Measurements from ENCODE around the gene STMN1.
A peak's percentile ranks its signal among the peaks of the same experiment; 100 is the strongest.
"Not testable (repeated sequence)": the region's sequence is repeated elsewhere in the genome, so short reads cannot be mapped to it uniquely, and the experiment has no call there.

The STMN1 gene

DNA sequence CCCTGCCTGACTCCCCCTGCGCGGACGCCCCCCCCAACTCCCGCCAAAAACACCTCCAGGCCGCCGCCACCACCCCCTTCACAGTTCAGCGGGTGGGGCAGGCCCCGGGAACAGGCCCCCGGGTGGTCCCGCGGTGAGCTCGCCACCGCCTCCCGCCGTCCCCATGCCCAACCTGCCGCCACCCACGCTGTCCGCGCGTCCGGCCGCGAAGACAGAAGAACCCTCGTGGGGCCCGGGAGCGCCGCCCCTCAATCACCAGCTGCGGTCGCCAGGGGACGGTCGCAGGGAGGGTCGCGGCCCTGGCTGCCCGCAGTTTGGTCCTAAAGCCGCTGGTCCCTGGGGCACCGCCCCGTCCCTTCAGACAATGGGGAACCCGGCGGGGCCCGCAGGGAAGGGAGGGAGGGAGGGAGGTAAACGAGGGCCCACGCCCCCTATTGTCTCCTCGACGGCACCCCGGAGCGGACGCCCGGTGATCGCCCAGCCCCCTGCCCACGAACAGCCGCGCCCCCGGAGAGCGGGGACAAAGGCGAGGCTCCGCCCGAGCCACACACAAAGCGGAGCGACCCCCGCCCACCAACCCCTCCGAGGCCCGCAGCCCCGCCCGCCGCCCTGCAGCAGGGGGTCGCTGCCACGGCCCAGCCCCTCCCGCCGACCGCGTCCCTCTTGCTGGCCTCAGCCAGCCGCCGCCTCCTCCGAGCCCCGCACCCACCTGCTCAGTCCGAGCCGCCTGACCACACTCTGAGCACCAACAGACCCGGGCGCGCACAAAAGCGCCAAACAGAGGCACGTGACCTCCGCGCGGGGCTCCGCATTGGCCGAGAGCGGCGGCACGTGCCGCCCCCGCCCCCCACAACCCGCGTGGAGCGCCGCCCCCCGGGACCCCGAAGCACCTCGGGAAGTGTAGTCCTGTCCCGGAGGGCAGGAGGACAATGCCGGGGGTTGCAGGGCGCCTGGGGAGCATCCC, at the start of gene STMN1:
TSS of gene STMN1 (minus strand) at position 740 of the 964 bp plus-strand sequence. CDS start 1,743 bp downstream, outside the sequence.
- peak; percentile 87 to 88 for DNase-seq (ENCODE audit: low read depth in 2 of 2)

- DNase-seq (ENCODE audit: low read depth in 2 of 2) = no peak
Observed at GRCh38 chr1:25955553-25955952, 49.3 kb upstream of the STMN1 start.

DNA sequence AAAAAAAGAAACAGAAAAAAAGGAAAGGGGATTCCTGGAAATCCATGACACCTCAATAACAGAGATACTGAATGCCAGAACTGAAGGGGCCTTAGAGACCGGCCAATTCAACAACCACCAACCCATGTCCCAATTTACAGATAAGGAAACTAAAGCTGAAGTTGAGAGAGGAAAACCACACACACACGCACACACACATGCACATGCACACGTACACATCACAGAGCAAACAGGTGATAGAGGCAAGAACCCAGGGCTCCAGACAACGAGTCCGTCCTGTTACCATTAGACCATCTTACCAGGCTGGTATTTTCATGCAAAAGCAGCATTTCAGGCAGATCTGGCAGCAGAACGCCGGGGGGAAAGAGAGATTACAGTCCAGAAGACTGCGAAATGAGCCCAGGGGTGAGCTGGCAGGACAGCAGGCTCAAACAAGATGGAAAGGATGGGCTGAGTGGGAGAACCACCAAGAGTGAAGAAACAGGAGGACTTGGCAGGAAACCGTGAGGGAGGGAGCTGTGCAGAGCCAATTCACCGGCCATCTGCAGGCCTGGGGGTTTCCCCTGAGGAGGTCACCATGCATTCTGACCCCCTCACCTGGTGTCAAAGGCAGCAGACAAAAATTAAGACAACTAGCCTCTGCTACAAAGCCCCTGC, 48.2 kb upstream of the STMN1 start:
- DNase-seq (ENCODE audit: low read depth in 2 of 2) = no peak

DNA sequence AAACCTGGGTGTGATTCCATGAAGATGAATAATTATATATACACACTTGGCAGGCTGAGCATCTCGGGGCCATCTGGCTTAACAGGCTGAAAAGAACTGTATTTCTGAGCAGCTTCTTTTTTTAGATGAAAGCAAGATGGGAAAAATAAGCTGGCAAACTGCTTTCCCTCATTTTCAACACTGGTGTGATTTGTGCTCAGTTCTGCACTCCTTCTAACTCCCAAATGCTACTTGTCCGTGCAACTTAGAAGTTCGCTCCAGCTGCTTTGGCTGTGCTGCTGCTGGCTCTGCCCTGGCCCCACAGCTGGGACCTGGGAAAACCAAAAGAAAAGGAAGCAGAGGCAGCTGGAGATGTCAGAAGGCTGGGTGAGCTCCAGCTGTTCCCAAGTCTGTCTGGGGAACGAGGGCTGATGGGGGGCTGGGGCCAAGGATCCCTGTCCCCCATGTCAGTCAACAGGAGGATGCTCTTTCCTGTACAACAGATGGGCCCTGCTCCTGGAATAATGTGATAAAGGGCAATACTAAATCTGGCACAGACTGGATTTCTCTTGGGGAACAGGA, 46.7 kb upstream of the STMN1 start:
- no peak for DNase-seq (ENCODE audit: low read depth in 2 of 2)

GRCh38 chr1:25948641-25949040, 42.4 kb upstream of the STMN1 start:
- no peak for DNase-seq (ENCODE audit: low read depth in 2 of 2)

DNA sequence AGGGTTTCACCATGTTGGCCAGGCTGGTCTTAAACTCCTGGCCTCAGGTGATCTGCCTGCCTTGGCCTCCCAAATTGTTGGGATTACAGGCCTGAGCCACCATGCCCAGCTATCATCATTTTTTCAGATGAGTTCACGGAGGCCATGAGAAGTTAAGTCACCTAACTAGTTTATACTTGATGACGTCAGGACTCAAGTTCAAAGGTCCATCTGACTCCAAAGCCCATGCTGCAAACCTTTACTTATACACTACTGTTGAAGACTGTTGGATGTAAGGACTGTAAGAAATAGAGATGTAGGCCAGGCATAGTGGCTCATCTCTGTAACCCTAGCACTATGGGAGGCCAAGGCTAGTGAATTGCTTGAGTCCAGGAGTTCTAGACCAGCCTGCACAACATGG, 40.8 kb upstream of the STMN1 start:
- no peak for DNase-seq (ENCODE audit: low read depth in 2 of 2)

DNA sequence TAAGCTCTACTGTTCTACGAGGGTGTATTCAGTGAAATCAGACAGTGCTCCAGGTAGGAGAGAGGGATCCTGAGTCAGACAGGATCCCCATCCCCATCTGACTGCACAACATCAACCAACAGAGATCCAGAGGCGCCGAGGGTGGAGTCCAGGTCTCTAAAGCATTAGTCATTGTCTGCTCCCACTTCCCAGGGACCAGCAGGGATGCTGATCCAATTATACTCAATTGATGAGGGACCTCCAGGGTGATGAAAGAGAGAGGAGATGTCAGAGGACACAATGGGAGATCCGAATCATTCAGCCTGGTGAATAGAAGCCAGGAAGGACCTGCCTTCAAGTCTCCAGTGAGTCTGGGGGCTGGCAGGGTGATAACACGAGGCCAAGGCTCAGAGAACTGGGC, 39.5 kb upstream of the STMN1 start:
- no peak for DNase-seq (ENCODE audit: low read depth in 2 of 2)

- DNase-seq (ENCODE audit: low read depth in 2 of 2) = no peak
Observed at GRCh38 chr1:25944986-25945385, 38.8 kb upstream of the STMN1 start.

DNA sequence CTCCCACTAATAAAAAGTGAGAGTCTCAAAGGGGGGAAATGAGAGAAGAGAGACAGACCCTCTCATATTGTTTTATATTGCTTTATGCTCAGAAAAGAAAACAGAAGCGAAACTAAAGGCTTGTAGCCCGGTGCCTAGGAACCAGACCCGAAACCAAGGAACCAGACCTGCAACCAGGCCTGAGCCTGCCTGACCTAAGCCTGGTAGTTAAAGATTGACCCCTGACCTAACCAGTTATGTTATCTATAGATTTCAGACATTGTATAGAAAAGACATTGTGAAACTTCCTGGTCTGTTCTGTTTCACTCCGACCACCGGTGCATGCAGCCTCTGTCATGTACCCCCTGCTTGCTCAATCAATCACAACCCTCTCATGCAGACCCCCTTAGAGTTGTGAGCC, 37.3 kb upstream of the STMN1 start:
- DNase-seq (ENCODE audit: low read depth in 2 of 2) = not testable (repeated sequence)

DNA sequence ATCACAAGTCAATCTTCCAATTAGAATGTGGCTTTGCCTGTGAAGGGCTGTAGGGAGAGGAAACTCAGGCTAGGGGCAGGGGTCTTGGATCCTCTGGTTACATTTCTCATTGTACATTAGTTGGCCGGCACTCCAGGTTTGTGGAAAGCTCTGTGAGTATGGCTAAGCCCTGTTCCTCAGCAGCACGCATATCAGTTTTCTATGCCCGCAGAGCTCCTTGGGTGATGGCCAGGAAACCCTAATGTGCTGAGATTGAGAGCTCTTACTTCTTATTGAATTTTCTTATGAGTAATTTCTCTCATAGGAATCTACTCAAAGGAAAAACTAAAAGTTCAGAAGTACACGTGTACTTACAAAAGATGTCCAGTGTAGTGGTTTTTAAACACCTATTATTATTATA, 30.7 kb upstream of the STMN1 start:
- no peak for DNase-seq (ENCODE audit: low read depth in 2 of 2)

GRCh38 chr1:25933479-25934365, 27.5 kb upstream of the STMN1 start:
- no peak for DNase-seq (ENCODE audit: low read depth in 2 of 2)

GRCh38 chr1:25932811-25933400, 26.7 kb upstream of the STMN1 start:
- DNase-seq (ENCODE audit: low read depth in 2 of 2) = not testable (repeated sequence)

DNA sequence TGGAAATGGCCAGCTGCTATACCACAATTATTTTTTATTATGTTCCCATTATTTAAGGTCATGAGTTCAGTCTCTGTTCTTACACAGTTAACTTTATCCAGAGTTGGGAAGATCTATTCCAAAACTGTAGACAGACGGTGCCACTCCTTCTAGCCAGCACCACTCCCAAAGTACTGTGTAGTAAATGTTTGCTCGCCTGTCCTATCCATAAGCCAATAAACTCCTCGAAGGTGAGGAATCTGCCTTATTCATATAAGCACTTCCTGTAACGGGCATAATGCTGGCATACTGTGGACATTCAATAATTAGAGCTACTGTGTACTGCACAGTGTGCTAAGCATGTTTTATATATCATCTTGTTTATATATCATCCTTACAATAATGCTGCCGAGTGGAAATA, 26.1 kb upstream of the STMN1 start:
- no peak for DNase-seq (ENCODE audit: low read depth in 2 of 2)

- no peak for DNase-seq (ENCODE audit: low read depth in 2 of 2)
Observed at GRCh38 chr1:25929016-25929415, 22.8 kb upstream of the STMN1 start.

GRCh38 chr1:25927521-25928265, 21.5 kb upstream of the STMN1 start:
- DNase-seq (ENCODE audit: low read depth in 2 of 2) = no peak

GRCh38 chr1:25926731-25927496, 20.7 kb upstream of the STMN1 start:
- no peak for DNase-seq (ENCODE audit: low read depth in 2 of 2)

GRCh38 chr1:25924454-25924853, 18.2 kb upstream of the STMN1 start:
- DNase-seq (ENCODE audit: low read depth in 2 of 2) = no peak

DNA sequence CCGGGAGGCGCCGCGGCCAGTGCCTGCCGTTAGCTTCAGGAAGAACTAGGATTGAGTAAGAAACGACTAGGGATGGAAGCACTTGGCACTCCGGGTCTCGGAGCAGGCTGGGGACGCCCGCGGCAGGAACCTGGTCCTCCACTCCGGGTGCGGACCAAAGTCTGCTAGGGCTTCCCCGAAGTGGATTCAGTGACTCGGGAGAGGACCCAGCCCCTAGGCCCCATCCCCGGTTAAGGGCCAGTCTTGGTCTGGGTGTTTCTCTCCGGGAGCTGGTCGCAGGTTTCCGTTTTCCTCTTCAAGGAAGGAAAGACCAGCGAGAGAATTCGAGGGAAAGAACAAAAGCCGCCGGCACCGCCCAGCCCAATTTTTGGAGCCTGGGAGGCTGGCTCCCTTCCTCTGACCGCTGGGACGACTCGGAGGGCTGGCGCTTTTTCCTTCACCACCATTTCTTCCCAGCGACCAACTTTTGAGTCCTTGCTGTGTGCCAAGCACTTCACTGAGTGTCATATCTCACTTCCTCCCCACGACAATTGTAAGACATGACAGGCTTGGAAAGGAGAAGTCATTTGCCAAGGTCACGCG, 16.8 kb upstream of the STMN1 start:
- no peak for DNase-seq (ENCODE audit: low read depth in 2 of 2)

Measured in stimulated activated CD8-positive, alpha-beta memory T cell treated with anti-CD3 and anti-CD28 coated beads, Interleukin-2, amount 100 ng/mL, for 48 hours (primary cell).